ENCODE measurements around the gene MRPL42.
"Not testable (repeated sequence)": the region's sequence is repeated elsewhere in the genome, so short reads cannot be mapped to it uniquely, and the experiment has no call there.

The MRPL42 gene

DNA sequence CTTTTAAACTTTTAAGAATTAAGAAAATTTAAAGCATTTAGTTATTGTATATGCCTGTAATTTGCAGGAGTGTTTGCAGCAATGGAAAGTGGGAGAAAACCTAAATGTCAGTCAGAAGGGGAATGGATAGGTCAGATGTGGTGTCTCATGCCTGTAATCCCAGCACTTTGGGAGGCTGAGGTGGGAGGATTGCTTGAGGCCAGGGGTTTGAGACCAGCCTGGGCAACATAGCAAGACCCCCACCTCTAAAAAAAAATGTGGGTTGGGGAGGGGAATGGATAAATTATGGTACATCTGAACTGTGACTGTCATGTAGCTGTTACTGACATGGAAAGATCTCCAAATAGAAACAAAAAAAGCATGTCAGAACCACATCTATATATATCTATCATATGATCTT is 2.1 kb downstream of the MRPL42 start:
- no peak overlapping the region for H3K4me3 ChIP-seq (ENCODE audit: low read length)
- no peak for DNase-seq (ENCODE audit: low read depth)
- TF ChIP-seq, protein P1, sequence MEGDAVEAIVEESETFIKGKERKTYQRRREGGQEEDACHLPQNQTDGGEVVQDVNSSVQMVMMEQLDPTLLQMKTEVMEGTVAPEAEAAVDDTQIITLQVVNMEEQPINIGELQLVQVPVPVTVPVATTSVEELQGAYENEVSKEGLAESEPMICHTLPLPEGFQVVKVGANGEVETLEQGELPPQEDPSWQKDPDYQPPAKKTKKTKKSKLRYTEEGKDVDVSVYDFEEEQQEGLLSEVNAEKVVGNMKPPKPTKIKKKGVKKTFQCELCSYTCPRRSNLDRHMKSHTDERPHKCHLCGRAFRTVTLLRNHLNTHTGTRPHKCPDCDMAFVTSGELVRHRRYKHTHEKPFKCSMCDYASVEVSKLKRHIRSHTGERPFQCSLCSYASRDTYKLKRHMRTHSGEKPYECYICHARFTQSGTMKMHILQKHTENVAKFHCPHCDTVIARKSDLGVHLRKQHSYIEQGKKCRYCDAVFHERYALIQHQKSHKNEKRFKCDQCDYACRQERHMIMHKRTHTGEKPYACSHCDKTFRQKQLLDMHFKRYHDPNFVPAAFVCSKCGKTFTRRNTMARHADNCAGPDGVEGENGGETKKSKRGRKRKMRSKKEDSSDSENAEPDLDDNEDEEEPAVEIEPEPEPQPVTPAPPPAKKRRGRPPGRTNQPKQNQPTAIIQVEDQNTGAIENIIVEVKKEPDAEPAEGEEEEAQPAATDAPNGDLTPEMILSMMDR (IDR thresholded peaks at IDR 0.05; ENCODE audit: insufficient read depth, low read depth, low read length, missing control alignments) = no peak

DNA sequence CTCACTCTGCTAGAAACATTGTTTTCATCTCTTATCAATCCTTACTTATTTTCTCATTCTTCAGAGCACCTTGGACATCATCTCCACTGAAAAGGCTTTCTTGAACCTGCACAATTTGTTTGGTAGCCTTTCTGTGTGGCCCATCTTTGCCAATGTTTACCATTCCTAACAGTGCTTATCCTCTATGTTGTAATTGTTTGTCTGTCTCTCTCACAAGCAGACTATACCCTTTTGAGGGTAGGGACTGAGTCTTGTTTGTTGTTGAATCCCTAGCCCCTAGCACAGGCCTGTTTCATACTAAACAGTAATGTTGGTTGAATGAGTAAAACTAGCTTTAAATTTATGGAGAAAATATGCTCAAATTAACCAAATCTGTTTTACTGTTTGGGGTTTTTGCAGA is 9.2 kb downstream of the MRPL42 start:
- DNase-seq (ENCODE audit: low read depth) = no peak
- TF ChIP-seq, protein P1 (IDR thresholded peaks at IDR 0.05; ENCODE audit: insufficient read depth, low read depth, low read length, missing control alignments) = no peak
- no peak overlapping the region for H3K4me3 ChIP-seq (ENCODE audit: low read length)

DNA sequence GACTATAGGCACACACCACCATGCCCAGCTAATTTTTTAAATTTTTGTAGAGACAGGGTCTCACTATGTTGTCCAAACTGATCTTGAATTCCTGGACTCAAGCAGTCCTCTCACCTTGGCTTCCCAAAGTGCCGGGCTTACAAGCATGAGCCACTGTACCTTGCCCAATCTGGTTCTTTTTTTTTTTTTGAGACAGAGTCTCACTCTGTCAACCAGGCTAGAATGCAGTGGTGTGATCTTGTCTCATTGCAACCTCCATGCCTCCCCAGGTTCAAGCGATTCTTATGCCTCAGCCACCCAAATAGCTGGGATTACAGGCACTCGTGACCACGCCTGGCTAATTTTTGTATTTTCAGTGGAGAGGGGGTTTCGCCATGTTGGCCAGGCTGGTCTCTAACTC is 15.4 kb downstream of the MRPL42 start:
- H3K4me3 ChIP-seq (ENCODE audit: low read length) = no peak overlapping the region
- TF ChIP-seq, protein P1 (IDR thresholded peaks at IDR 0.05; ENCODE audit: insufficient read depth, low read depth, low read length, missing control alignments) = no peak
- no peak for DNase-seq (ENCODE audit: low read depth)

DNA sequence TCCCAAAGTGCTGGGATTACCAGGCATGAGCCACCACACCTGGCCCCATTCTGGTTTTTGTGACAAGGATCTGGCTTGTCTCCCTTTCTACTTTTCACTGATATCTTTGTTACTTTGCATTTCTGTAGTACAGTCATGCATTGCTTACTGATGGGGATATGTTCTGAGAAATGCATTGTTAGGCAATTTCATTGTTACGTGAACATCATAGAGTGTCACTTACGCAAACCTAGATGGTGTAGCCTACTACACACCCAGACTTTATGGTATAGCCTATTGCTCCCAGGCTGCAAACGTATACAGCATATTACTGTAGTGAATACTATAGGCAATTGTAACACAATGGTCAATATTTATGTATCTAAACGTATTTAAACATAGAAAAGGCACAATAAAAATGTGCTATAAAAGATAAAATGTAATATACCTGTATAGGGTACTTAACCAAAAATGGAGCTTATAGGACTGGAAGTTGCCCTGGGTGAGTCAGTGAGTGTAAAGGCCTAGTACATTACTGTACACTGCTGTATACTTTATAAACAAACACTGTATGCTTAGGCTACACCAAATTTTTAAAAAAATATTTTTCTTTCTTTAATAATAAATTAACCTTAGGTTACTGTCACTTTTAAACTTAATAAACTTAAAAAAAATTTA is 16.0 kb downstream of the MRPL42 start:
- no peak overlapping the region for H3K4me3 ChIP-seq (ENCODE audit: low read length)
- TF ChIP-seq, protein P1 (IDR thresholded peaks at IDR 0.05; ENCODE audit: insufficient read depth, low read depth, low read length, missing control alignments) = no peak
- no peak for DNase-seq (ENCODE audit: low read depth)

DNA sequence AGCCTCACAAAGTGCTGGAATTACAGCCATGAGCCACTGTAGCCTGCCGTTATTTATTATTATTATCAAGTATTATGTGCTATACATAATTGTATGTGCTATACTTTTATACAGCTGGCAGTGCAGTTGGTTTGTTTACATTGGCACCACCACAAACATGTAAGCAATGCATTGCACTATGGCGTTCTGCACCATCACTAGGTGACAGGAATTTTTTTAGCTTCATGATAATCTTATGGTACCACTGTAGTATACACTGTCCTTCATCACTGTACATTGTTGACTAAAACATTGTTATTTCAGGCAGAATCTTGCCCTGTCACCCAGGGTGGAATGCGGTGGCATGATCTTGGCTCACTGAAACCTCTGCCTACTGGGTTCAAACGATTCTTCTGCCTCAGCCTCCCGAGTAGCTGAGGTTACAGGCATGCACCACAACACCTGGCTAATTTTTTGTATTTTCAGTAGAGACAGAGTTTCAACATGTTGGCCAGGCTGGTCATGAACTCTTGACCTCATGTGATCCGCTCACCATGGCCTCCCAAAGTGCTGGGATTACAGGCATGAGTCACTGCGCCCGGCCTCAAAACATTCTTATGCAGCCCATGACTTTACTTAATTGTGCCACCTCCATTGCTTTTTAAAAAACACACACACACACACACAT is 17.1 kb downstream of the MRPL42 start:
- H3K4me3 ChIP-seq (ENCODE audit: low read length) = no peak overlapping the region
- TF ChIP-seq, protein P1 (IDR thresholded peaks at IDR 0.05; ENCODE audit: insufficient read depth, low read depth, low read length, missing control alignments) = no peak
- DNase-seq (ENCODE audit: low read depth) = no peak

DNA sequence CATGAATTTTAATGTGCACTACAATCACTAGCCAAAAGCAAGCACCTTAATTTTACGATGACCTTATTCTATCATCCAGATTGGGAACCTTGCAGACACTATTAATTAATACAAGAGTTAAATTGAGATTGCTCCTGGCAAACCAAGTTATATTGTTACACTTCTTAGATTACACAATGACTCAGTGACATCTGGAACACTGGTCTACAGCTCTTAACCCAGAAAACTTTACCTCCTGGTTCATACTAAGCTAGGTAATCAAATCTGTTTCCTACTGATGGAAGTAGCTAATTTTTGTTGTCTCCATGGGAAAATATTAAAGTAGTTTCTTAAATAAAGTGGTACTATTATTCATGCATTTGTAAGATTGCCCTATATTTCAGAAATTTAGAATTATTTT is 25.5 kb downstream of the MRPL42 start:
- not testable (repeated sequence) for DNase-seq (ENCODE audit: low read depth); H3K4me3 ChIP-seq (ENCODE audit: low read length)

DNA sequence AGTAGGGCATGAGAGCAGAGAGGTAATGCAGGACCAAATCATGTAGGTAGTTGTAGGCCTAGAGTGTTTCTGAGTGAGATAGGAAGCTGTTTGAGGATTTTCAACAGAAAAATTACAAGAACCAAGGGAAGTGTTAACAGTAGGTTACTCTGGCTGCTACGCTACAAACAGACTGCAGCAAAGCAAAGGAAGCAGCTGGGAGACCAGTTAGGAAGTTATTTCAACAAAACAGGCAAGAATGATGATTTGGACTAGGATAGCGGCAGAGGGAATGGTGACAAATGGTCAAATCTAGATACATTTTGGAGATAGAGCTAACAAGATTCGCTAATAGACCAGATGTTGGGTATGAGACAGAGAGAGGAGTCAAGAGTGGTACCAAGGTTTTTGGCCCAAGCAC is 26.8 kb downstream of the MRPL42 start:
- TF ChIP-seq, protein P1 (IDR thresholded peaks at IDR 0.05; ENCODE audit: insufficient read depth, low read depth, low read length, missing control alignments) = no peak

More for the DNA sequence above, 26.8 kb downstream of the MRPL42 start:
- no peak for DNase-seq (ENCODE audit: low read depth)
- H3K4me3 ChIP-seq (ENCODE audit: low read length) = no peak overlapping the region
